HG03521 (cell line): ENCODE data around the gene SLC37A1.

Experiments used
- ATAC-seq: cut with Tn5 transposase; IDR thresholded peaks from one replicate; pipeline ENCODE4 v1.9.1; 2021; ENCODE audit warnings: mild to moderate bottlenecking, moderate library complexity; ENCODE audit not compliant: unreplicated experiment

Gene SLC37A1

DNA sequence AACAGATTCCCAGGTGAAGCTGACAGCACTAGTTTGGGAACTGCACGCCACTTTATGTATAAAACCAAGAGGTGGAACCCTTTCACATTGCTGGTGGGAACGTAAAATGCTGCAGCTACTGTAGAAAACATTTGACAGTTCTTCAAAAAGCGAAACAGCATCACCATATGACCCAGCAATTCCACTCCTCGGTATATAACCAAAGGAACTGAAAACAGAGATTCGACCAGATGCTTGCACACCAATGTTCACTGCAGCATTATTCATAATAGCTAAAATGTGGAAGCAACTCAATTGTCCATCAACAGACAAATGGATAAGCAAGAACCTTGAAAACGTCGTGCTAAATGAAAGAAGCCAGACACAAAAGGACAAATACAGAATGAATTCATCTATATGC is 35.1 kb upstream of the SLC37A1 start:
- ATAC-seq, result no peak

DNA sequence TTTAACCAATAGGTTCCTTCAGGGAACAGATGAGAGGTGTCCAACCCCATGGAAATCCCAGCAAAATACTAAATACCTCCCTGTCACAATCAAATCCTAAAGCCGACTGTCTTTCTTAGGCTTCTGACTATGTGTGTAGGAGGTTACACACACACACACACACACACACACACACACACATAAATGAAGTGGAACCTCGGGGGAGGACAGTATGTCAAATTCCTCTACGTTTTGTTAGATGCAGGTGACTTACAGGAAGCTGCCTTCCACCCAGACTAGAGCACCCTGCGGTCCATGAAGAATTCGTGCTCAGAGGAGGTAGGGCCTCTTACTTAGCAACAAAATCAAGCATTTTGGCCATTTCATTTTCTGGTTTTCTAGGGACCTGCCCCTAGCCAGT is 34.1 kb upstream of the SLC37A1 start:
- no peak for ATAC-seq

DNA sequence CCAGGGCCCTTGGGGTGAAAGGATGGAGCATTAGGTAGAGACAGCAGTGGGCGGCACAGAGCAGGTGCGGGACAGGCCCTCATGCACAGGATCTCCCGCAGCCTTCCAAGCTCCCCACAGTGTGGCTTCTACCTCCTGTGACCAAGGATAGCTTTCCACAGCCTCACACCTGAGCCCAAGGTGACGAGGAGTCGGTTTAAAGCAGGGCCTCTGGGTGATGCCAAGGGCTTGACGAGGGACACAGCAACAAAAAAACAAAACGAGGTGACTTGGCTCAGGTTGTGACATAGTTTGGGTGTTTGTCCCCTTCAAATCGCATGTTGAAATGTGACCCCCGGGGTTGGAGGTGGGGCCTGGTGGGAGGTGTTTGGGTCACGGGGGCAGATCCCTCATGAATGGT is 32.9 kb upstream of the SLC37A1 start:
- ATAC-seq, result no peak

DNA sequence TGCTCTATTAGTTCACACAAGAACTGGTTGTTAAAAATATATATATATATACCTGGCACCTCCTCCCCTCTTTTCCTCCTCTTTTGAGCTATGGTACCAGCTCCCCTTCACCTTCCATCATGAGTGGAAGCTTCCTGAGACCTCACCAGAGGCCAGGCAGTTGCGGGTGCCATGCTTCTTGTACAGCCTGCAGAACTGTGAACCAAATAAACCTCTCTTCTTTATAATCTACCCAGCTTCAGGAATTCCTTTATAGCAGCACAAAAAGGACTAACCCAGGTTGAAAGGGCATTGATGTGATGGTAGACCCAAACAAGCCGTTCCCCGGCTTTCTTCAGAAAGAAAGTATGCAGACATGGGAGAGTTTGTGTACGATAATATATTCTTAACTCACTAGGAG is 32.5 kb upstream of the SLC37A1 start:
- no peak for ATAC-seq

DNA sequence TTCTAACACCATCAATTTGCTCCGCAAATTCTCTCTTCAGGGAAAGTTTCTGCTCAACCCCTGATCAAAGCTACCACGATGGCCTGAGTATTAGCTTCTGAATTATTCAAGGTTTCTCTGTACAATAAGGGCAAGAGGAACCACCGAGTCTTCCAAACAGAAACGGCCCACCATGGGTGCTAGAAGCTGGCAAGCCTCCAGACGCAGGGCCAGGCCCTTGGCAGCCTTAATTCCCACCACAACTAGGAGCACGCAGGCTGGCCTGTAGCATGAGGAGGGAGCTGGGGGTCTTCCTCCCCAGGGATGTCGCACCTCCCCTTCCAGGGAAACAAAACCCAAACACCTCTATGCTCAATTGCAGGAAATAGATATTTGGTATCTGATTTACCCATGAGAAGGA is 28.7 kb upstream of the SLC37A1 start:
- no peak for ATAC-seq

DNA sequence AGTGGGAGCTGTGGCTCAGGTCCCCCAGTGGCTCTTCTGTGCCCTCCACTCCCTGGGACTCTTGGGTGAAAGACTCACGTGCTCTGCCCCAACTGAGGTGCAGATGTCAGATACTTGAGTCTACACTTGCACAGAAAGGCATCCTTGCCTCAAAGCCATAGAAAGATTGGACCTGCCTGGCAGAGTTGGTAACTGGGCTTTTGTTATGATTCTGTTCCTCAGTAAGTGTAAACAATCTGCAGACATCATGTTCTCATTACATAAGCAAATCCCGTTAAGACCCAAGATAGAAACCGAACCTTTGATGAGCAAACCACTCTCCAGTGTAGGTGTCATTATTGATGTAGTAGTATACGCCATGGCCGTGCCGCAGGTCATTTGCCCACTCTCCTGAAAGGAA is 27.6 kb upstream of the SLC37A1 start:
- ATAC-seq, result no peak

DNA sequence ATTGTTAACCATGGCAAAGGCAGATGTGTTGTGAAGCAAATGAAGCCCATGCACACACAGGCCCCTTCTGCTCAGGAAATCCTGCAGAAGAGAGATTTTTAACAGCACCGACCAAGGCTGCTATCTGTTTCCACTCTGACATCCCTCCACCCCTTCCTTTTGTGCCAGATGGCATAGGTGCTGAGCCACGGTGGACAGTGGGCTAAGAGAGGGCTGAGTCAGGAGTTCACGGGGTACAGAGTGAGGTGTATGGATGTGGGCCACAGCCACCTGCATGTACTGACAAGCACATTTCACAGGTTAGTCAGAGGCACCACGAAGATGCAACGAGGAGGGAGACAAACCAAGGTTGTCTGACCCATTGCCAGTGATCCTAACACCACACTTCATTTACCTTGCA is 27.1 kb upstream of the SLC37A1 start:
- no peak for ATAC-seq

DNA sequence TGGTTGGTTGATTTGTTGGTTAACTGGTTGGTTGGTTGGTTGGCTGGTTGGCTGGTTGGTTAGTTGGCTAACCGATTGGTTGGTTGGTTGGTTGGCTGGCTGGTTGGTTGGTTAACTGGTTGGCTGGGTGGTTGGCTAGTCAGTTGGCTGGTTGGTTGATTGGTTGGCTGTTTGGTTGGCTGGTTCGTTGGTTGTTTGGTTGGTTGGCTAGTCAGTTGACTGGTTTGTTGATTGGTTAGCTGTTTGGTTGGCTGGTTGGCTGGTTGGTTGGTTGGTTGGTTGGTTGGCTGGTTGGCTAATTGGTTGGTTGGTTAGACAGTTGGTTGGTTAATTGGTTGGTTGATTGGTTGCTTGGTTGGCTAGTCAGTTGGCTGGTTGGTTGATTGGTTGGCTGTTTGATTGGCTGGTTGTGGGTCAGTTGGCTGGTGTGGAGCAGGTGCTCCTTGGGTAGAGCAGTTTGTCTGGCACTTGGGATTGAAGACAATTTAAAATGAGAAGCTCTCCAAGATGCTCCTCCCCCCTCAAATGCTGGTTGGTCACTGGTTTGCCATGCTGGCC is 24.6 kb upstream of the SLC37A1 start:
- no peak for ATAC-seq

DNA sequence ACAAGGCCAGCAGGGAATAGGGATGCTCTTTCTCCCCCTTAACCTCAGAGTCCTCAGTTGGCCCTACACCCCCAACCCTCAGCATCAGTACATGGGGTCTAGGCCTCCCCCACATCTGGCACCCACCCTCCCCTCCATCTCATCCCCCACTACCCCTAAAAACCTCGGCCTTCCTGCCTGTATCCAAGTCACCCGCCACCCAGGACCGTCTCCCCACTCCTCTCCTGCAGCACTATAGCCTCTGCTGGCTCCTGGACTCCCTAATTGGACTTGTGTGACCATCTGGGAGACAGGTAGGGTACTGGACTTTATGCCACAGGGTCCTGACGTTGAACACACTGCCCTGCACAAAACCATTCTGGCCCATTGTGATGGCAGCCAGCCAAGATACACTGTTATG is 23.7 kb upstream of the SLC37A1 start:
- no peak for ATAC-seq

DNA sequence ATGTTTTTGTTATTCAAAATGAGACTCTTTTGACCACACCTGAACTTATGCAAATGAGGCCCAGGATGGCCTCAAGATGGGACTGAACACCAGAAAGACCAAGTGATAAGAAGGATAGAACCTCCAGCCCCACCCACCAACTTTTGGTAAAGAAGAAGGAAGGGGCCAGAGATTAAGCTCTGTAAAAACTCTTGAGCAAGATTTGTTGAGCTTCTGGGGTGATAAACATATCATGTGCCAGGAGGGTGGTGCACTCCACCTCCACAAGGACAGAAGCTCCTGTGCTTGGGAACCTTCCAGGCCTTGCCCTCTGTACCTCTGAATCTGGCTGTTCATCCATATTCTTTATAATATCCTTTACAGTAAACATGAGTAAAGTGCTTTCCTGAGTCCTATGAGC is 22.9 kb upstream of the SLC37A1 start:
- ATAC-seq, result no peak

DNA sequence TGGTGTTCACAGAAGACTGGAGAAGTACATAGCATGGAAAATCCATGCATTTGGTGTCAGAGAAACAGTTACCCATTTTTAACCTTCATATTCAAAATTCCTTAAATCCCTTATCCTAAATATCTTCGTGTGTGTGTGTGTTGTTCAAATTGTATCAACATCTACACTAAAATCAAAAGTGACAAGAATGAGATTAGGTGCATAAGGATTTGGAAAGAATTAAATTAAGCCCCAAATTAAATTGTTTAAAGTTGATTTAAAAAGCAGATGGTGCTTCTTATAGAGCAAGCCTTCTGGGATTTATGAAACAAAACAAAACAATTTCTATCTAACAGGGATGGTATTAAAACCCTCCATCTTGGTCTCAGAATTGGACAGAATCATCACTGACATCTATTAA is 22.3 kb upstream of the SLC37A1 start:
- no peak for ATAC-seq

DNA sequence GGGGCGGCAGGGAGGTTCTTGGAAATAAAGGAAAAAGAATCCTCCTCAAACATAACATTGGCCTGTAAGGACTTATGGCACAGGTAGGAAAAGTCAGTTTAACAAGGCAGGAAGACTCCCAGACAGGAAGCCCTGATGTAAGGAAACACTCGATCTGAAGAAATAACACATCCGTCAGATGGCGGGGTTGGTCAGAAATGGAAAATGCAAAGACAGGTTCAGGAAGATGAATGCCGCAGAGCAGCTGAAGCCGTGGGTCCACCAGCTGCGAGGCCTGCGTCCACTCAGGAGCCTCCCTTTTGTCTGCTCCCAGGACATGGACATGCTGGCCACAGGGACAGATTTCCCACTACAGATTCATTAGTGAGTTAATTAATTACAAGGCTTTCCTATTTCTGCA is 21.5 kb upstream of the SLC37A1 start:
- ATAC-seq, result no peak

DNA sequence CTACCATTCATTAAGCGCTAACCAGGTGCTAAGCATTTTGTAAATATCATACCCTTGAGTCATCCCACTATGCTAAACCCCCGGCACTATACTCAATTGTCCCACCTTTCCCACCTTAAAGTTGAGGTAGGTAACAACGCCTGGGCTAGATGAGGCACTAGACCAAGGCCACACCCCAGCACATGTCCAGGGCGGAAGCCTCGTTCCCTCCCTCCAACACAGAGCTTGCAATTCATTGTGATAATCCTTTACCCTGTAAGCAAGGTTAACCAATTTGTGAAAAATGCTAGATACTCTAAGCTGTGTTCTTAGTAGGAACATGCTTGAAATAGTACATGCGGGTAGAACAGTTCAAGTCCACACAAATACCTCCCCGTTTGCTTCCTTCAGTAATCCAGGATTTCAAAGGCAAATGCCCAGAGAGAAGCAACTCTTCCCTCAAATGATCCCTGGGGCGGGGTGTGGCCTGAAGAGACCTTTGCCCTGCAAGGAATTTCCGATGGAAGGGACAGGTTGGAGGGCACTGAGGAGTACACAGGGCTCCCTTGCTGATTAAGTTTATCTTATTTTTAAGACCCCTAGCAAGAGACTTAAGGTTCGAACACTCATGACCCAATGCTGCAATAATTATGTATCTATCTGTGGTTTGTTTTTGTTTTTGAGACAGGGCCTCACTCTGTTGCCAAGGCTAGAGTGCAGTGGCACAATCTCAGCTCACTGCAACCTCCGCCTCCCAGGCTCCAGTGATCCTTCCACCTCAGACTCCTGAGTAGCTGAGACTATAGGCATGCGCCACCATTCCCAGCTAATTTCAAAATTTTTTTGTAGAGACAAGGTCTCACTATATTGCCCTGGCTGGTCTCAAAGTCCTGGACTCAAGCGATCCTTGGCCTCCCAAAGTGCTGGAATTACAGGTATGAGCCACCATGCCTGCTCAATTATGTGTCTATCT is 20.3 kb upstream of the SLC37A1 start:
- ATAC-seq, result no peak

DNA sequence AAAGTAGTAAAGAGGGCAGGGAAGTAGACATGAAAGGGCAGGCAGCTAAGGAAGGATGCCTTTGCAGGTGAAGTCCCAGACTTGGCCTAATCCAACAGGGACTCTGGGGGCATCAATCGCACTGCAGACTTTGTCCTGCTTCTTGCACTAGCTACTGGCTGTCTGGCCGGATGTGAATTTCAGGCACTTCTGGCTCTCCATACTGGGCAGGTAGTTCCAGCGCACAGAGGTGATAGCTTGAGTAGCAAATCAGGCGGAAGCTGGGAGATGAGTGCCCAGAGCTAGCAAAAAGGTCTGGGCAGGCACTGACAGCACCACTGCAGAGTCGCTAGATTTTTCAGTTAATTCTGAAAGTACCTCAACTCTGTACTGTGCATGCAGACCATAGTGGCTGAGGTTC is 18.6 kb upstream of the SLC37A1 start:
- no peak for ATAC-seq

DNA sequence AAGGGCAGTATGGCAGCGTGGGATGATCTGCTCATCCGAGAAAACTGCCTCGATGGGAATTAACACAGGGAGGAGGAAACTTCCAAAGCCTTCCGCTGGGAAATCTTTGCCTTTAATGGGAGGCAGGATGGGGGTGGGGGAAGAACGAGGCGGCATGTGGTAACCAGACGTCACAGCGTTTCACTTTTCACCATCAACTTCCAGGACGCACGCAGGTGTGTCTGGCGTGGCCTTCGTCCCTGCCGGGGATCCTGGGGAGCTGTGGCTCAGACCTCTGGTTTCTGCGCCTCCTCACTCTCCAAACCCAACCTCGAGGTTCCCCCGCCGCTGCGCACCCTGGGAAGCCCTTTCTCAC is 17.9 kb upstream of the SLC37A1 start:
- ATAC-seq, result no peak

DNA sequence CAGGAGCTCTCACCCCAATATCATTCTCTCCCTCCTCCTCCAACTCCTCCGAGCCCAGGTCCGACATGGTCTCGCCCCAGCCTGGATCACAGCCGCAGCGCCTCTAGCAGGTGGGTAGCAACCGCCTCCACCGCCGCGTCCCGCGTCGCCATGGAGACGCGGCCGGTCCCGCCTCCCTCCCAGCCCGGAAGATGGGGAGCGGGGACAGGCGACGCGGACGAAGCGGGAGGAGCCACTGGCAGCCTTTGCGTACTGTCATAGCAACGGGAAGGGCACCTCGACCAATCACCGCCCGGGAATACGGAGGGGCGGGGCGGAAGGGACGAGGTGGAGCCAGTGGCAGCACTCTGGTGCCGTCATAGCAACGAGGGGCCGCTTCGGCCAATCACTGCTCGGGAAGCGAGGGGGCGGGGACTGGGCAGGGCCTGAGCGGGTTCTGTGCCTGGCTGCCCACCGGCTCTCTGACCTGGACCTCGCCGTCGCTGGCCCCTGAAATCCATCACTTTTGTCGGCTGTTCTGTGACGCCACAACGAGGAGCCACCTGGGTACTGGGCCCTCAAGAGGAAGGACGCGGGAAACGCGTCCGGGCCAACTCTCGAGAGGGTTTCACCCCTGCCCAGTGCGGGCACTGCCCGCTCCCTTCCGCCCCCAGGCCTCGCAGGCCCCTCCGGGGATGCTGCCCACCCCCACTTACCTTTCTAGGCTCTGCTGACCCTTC is 17.4 kb upstream of the SLC37A1 start, which contains the start of gene RSPH1:
RSPH1 (minus strand) TSS at position 105 of the 719 bp plus-strand sequence; CDS start at position 67, 38 bp downstream.
- peak; percentile 97 for ATAC-seq

DNA sequence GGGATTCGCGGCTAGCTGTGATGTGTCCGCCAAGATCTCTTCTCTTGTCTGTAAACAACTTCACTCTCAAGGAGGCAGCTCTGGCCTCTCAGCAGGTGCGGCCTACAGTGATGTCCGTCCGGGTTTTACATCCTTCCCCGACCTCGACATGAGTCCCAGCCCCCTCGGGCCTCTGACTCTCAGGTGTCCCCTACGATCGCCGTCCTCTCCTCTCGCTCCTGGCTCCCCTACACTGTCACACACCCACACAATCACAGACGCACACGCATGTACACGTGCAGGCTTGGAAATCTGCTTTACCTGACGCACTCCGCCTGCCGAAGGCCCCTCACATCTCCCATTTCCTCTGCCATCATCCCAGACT is 16.8 kb upstream of the SLC37A1 start:
- no peak for ATAC-seq

DNA sequence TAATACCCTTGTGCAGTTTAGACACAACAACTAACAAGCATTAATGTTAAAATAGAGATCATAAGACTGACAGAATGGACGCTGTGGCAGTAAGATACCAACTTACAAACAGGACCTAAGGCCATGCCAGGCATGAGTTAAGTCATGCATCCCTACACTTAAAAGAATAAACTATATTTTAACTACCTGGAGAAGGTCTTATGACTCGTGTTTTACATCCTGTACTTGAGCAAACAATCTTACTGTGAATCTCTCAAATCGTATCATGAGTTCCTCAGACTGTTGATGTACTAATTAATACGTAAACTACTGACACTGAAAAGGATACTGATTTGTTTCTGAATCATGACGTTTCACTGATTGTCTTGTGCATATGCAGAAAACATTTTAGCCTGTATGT is 15.6 kb upstream of the SLC37A1 start:
- ATAC-seq, result no peak

DNA sequence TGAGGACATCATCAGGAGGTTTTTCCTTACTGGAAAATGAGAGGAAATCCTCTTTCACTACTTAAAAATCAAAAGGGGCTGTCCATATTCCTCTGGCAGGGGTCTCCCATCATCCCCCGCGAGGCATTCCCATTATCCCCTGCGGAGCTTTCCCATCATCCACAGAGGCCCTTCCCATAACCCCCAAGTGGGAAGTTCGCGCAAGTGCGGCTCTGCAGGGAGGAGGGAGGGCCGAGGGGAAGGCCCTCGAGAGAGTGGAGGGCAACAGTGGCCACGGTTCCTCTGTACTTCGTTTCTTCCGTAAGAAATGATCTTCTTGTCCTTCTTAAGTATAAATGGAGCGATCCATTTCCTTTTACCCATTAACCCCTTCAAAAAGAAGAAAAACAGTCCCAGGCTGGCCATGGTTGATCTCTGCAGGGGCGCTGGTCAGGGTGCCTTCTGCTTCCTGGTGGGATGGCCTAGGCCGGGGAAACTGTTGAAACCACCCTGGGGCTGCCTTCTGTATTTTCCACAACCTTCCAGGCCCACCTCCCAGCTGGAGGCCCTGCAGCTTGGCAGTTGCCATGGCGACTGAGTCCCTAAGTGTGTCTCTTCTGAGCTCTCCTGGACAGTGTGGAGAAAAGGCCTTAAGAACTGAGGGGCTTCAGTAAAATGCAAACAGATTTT is 14.1 kb upstream of the SLC37A1 start:
- ATAC-seq, result no peak

DNA sequence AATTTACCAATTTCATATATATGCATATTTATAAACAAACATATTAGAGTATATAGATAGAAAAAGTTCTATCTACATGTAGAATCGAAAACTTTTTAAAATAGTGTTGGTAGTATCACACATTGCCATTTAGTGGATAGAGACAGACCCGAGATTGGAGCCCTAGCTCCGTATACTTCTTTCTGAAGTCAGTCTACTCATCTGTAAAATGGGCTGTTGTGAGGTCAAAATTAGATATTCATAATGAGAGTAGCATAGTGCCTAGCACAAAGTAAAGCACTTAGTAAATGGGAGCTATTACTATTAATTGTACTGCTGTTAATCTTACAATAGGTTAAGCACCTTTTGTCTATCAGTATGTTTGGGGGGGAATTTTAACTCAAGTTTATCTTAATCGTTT is 13.4 kb upstream of the SLC37A1 start:
- no peak for ATAC-seq

DNA sequence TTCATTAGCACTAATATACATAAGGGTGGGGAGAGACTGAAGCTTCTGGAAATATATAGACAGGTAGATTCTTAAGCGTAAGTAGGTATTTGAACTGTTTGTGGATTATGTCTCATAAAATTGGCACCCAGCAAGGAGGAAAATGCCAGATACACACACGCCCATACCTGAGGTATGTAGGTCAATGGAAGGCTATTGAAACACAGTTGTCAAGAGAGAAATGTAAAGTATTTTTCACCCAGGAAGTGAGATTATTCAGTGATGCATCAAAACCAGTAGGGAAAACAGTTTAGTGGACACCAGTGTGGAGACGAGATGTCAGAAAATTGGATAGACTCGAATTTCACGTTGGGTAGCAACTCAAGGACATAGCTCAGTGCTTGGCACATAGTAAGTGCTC is 12.9 kb upstream of the SLC37A1 start:
- no peak for ATAC-seq
